Endothelial cell of umbilical vein (primary cell): Measurements from ENCODE around the gene CACNA1S. TPM values are rescaled to one million over a fixed set of nuclear protein-coding genes. Genes with fewer than 3 reads are reported as not detected.

Experiments used
- BruUV-seq: library from RNA; stranded (reverse); fragments of 400-500 nt; replicated peaks from 2 replicates; lab custom pipeline; 2021; lab: Mats Ljungman, UMichigan
- CTCF ChIA-PET: fragments of 300-600, 350-600 bp; sonication (Branson Sonifier 250); formaldehyde crosslinking; loops from one replicate; lab custom pipeline; 2021; ENCODE audit warnings: antibody characterized with exemption, inconsistent platforms; lab: Charles Lee
- POLR2A ChIA-PET: fragments of 300-600, 350-600 bp; sonication (Branson Sonifier 250); formaldehyde crosslinking; loops from one replicate; lab custom pipeline; 2021; ENCODE audit warnings: antibody characterized with exemption, inconsistent platforms; lab: Charles Lee
- DNase-seq: peaks from one replicate; pipeline ENCODE4 v3.0.0-alpha.2; 2011; ENCODE audit warnings: low read depth, low spot score
- FAIRE-seq: peaks from 2 replicates; lab custom pipeline; 2011; peaks lifted over from hg19 to GRCh38; lab: Jason Lieb, UNC
- H2AFZ ChIP-seq: 2 replicates; pipeline ENCODE4 v1.6.0; 2012; ENCODE audit warnings: low read depth, low read length, control low read depth, inconsistent platforms
- H3K27ac ChIP-seq: 2 replicates; pipeline ENCODE4 v1.5.1; 2011; ENCODE audit warnings: low read depth, mild to moderate bottlenecking, control low read depth, low read length, moderate library complexity; ENCODE audit not compliant: insufficient read depth
- H3K27me3 ChIP-seq, 2 experiments: 2 replicates each; pipeline versions ENCODE4 v1.6.0 to v1.6.1; 2011; ENCODE audit warnings: low read length in 2 of 2, mixed read lengths in 1 of 2; ENCODE audit not compliant: control insufficient read depth in 2 of 2, insufficient read depth in 2 of 2
- H3K36me3 ChIP-seq, 2 experiments: 2 replicates in 1 of 2; 3 replicates in 1 of 2; pipeline ENCODE4 v1.5.1; 2011; ENCODE audit warnings: low read length in 2 of 2, mild to moderate bottlenecking in 1 of 2, moderate library complexity in 1 of 2; ENCODE audit not compliant: control insufficient read depth in 2 of 2, insufficient read depth in 2 of 2; ENCODE audit errors: extremely low read depth in 1 of 2
- H3K4me1 ChIP-seq: 3 replicates; pipeline ENCODE4 v1.5.1; 2011; ENCODE audit warnings: mild to moderate bottlenecking, low read length; ENCODE audit not compliant: control insufficient read depth, insufficient read depth; ENCODE audit errors: extremely low read depth
- H3K4me2 ChIP-seq: 2 replicates; pipeline ENCODE4 v1.6.1; 2011; ENCODE audit warnings: low read length, control low read depth, mixed read lengths; ENCODE audit not compliant: insufficient read depth
- H3K4me3 ChIP-seq, 3 experiments: fragments of 200-600 bp in 1 of 3; sonication (generic), shearing (Covaris generic) in 1 of 3; replicated peaks in 1 of 3; 2 replicates each; pipeline ENCODE4 v1.5.1; 2011 to 2016; ENCODE audit warnings: control low read depth in 3 of 3, low read length in 3 of 3, mild to moderate bottlenecking in 2 of 3, inconsistent platforms in 1 of 3, low read depth in 1 of 3, moderate library complexity in 1 of 3; ENCODE audit not compliant: insufficient read depth in 1 of 3
- H3K79me2 ChIP-seq: 2 replicates; pipeline ENCODE4 v1.6.0; 2012; ENCODE audit warnings: low read length, inconsistent platforms; ENCODE audit not compliant: control insufficient read depth, insufficient read depth
- H3K9ac ChIP-seq: replicated peaks from 2 replicates; pipeline ENCODE3; 2011; ENCODE audit warnings: low read length, control low read depth; ENCODE audit not compliant: insufficient read depth; ENCODE audit errors: extremely low read depth
- H3K9me1 ChIP-seq: replicated peaks from 3 replicates; pipeline ENCODE4 v1.6.0; 2011; ENCODE audit warnings: mild to moderate bottlenecking, low read length; ENCODE audit not compliant: control insufficient read depth, insufficient read depth; ENCODE audit errors: extremely low read depth
- H3K9me3 ChIP-seq: replicated peaks from 2 replicates; pipeline ENCODE4 v1.5.1; 2012; ENCODE audit warnings: low read length, inconsistent platforms; ENCODE audit not compliant: control insufficient read depth, insufficient read depth
- H4K20me1 ChIP-seq: replicated peaks from 2 replicates; pipeline ENCODE3; 2011; ENCODE audit warnings: mild to moderate bottlenecking, low read length; ENCODE audit not compliant: control insufficient read depth, insufficient read depth; ENCODE audit errors: extremely low read depth
- EZH2 ChIP-seq: IDR thresholded peaks from 2 replicates; pipeline ENCODE4 v1.6.1; 2012; ENCODE audit warnings: borderline replicate concordance, low read depth, mild to moderate bottlenecking, moderate library complexity, low read length, inconsistent platforms; ENCODE audit not compliant: severe bottlenecking
- FOS ChIP-seq: IDR thresholded peaks from 2 replicates; pipeline ENCODE4 v1.6.1; 2011; ENCODE audit warnings: mild to moderate bottlenecking, low read length, moderate library complexity, borderline replicate concordance; ENCODE audit not compliant: insufficient read depth
- GATA2 ChIP-seq: IDR thresholded peaks from 2 replicates; pipeline ENCODE4 v1.7.0; 2011; ENCODE audit warnings: low read depth, mild to moderate bottlenecking, moderate library complexity, mixed read lengths, low read length; ENCODE audit not compliant: insufficient read length, insufficient read depth
- JUN ChIP-seq: IDR thresholded peaks from 2 replicates; pipeline ENCODE4 v1.6.1; 2011; ENCODE audit warnings: borderline replicate concordance, low read depth; ENCODE audit not compliant: insufficient read length, insufficient read depth
- MYC ChIP-seq: IDR thresholded peaks from one replicate; pipeline ENCODE4 v1.6.1; 2011; ENCODE audit warnings: mild to moderate bottlenecking, low read depth, low read length
- POLR2AphosphoS5 ChIP-seq: IDR thresholded peaks from 2 replicates; pipeline ENCODE4 v1.6.1; 2012; ENCODE audit warnings: low read depth, mild to moderate bottlenecking, control low read depth, low read length, moderate library complexity; ENCODE audit not compliant: insufficient read depth
- dilution Hi-C: fragments of 300-500 bp; cut with MboI; formaldehyde crosslinking; loops from one replicate; pipeline ENCODE4 v1.15.0; 2019; ENCODE audit warnings: low sequenced_read_pairs; ENCODE audit not compliant: extremely low pct_ligation_motif_present
- intact Hi-C: fragments of 100-400 bp; cut with micrococcal nuclease; formaldehyde crosslinking; loops from one replicate; pipeline ENCODE4 v1.10.0; 2022
- polyA plus RNA-seq, 4 experiments: library from polyadenylated mRNA; depleted of rRNA in 3 of 4; stranded (reverse) in 3 of 4; unstranded in 1 of 4; fragments of >200 nt; gene quantifications; 2 replicates each; pipeline versions ENCODE4 v1.2.1 to v1.2.3, GENCODE V29; 2011 to 2012; ENCODE audit warnings: missing spikeins in 1 of 4
- total RNA-seq: library from RNA; stranded (reverse); gene quantifications from 2 replicates; pipeline ENCODE4 v1.2.3, GENCODE V29; 2021
- TF ChIP-seq, protein P1 (sequence below), 2 donors: IDR thresholded peaks; 1 replicate in 1 of 2; 2 replicates in 1 of 2; pipeline ENCODE4 v1.5.1; 2011; ENCODE audit warnings: low read length in 2 of 2, mild to moderate bottlenecking in 2 of 2, moderate library complexity in 2 of 2, control low read depth in 1 of 2, inconsistent platforms in 1 of 2, low read depth in 1 of 2; ENCODE audit not compliant: insufficient read depth in 1 of 2; ENCODE audit errors: extremely low read depth in 1 of 2

Gene CACNA1S
- total and polyA plus RNA-seq, 2 donors (not counting 3 experiments of a cell fraction or from before 2014, with no cell fraction given), result not detected

DNA sequence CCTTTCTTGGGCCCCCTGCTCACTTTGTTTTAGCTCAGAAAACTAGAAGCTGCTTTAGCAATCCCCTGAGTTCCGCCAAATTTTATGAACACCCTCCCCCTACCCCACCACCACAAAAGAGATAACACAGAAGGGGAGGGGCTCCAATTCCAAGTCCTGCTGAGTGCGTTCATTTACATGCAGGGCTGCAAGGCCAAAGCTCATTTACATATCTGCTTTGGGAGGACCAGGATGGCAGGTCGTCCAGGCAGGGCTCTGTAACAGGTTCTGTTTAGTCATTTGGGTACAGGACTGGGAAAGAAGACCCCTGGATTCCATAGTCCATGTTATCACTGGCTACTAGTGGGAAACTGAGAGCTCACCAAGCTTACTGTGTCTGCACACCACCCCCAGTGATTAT lies 52.8 kb downstream of the CACNA1S start:
- Histone ChIP-seq H3K27ac (no peak overlapping the region), H3K9me3 (no peaks in the 10 kb centered on the region), H3K4me3 (no peak overlapping the region), H3K9ac (no peak overlapping the region), H3K4me1 (no peaks in the 10 kb centered on the region), H3K36me3 (no peaks in the 10 kb centered on the region), H2AFZ (no peak overlapping the region), H3K9me1 (no peaks in the 10 kb centered on the region), H3K4me2 (no peak overlapping the region), H3K79me2 (no peaks in the 10 kb centered on the region), H4K20me1 (no peaks in the 10 kb centered on the region), H3K27me3 (peaks cover 4 to 5% of the 10 kb centered on the region in 2 experiments)
- dilution Hi-C loops, result no loop called here
- intact Hi-C loops, result no loop called here
- ChIA-PET POLR2A (no interaction called here), CTCF (no interaction called here)
- no peak for TF ChIP-seq FOS
- TF ChIP-seq POLR2AphosphoS5, result no peak
- no peak for TF ChIP-seq MYC
- no peak for TF ChIP-seq EZH2
- no peak for FAIRE-seq
- no TSS peak for BruUV-seq
- no peak for DNase-seq

DNA sequence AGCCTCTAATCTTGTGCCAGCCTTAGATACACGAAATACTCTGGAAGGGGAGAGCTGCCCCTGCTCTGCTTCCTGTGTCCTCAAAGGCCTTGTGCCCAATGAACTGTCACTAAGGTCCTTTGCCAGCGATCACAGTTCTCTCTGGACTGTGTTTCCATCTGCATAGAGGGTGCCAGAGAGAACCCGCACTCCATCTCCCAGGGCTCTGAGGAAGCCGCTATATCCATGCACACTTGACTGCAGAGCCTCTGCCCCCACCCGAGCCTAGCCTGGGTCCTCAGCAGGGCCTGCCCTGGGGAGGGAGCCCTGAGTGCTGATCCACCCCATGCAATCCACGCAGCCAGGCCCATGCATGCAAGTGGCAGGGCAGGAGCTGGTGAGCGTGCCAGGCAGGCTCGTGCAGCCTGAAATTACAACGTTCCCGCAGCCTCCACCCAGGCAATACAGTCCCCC lies 58.1 kb downstream of the CACNA1S start:
- ChIA-PET POLR2A (no interaction called here), CTCF (interaction anchor here (1.0 kb wide), 1 partner anchor 83 kb away, joined by 5 read pairs; no protein-coding TSS in a partner anchor)
- H2AFZ ChIP-seq, result no peak overlapping the region
- dilution Hi-C loops (no loop called here), intact Hi-C loops (no loop called here)
- BruUV-seq, result no TSS peak
- no peak for FAIRE-seq
- no peak overlapping the region for H3K27ac ChIP-seq
- H3K4me3 ChIP-seq, result no peak overlapping the region
- no peaks in the 10 kb centered on the region for H3K9me1 ChIP-seq
- no peaks in the 10 kb centered on the region for H3K4me1 ChIP-seq
- no peaks in the 10 kb centered on the region for H4K20me1 ChIP-seq
- no peaks in the 10 kb centered on the region for H3K36me3 ChIP-seq
- TF ChIP-seq GATA2 (no peak), FOS (no peak), EZH2 (no peak), POLR2AphosphoS5 (no peak), JUN (no peak)
- TF ChIP-seq, protein P1, sequence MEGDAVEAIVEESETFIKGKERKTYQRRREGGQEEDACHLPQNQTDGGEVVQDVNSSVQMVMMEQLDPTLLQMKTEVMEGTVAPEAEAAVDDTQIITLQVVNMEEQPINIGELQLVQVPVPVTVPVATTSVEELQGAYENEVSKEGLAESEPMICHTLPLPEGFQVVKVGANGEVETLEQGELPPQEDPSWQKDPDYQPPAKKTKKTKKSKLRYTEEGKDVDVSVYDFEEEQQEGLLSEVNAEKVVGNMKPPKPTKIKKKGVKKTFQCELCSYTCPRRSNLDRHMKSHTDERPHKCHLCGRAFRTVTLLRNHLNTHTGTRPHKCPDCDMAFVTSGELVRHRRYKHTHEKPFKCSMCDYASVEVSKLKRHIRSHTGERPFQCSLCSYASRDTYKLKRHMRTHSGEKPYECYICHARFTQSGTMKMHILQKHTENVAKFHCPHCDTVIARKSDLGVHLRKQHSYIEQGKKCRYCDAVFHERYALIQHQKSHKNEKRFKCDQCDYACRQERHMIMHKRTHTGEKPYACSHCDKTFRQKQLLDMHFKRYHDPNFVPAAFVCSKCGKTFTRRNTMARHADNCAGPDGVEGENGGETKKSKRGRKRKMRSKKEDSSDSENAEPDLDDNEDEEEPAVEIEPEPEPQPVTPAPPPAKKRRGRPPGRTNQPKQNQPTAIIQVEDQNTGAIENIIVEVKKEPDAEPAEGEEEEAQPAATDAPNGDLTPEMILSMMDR (IDR thresholded peaks at IDR 0.05; ENCODE audit: extremely low read depth in 1 of 2, insufficient read depth in 1 of 2, low read depth in 1 of 2, low read length in 2 of 2), result no peak
- no peak for DNase-seq
- H3K79me2 ChIP-seq, result no peaks in the 10 kb centered on the region
- peaks cover 0 to 12% of the 10 kb centered on the region in 2 experiments for H3K27me3 ChIP-seq
- no peak overlapping the region for H3K9ac ChIP-seq
- no peak overlapping the region for H3K4me2 ChIP-seq
- H3K9me3 ChIP-seq, result no peaks in the 10 kb centered on the region
